Lower leg skin (tissue), 4 donors: Measurements from ENCODE around the gene ABCD1. TPM values are rescaled to one million over a fixed set of nuclear protein-coding genes. Genes with fewer than 3 reads are reported as not detected.
A peak's percentile ranks its signal among the peaks of the same experiment; 100 is the strongest.

Experiments used
- DNase-seq, 2 donors: peaks; one replicate each; pipeline ENCODE4 v3.0.0-alpha.2; 2019; ENCODE audit warnings: low spot score in 2 of 2
- H3K4me3 ChIP-seq: fragments of 200-600 bp; sonication (generic); 2 replicates; pipeline ENCODE4 v1.5.1; 2017; ENCODE audit warnings: mild to moderate bottlenecking, low read depth; ENCODE audit not compliant: poor library complexity, severe bottlenecking
- CTCF ChIP-seq, 3 donors: fragments of 450-650 bp; IDR thresholded peaks; one replicate each; pipeline ENCODE4 v1.5.1; 2016; ENCODE audit warnings: antibody characterized with exemption in 3 of 3, mild to moderate bottlenecking in 3 of 3, moderate library complexity in 2 of 3
- POLR2A ChIP-seq, 2 donors: fragments of 450-650 bp; IDR thresholded peaks; one replicate each; pipeline ENCODE4 v1.6.1; 2016 to 2017; ENCODE audit warnings: antibody characterized with exemption in 2 of 2, mild to moderate bottlenecking in 1 of 2, moderate library complexity in 1 of 2
- WGBS, 2 donors: methylation state at CpG; one replicate each; pipeline ENCODE4 v1.1.5; 2018; 5-methylcytosine and 5-hydroxymethylcytosine counted together
- intact Hi-C: fragments of 100-400 bp; cut with DNase I; formaldehyde crosslinking; loops from one replicate; pipeline ENCODE4 v1.15.0; 2023; ENCODE audit warnings: low total_unique reads
- total RNA-seq, 4 donors: library from RNA; depleted of rRNA; stranded (reverse); fragments of >200 nt; gene quantifications; one replicate each; pipeline ENCODE4 v1.1.0, GENCODE V29; 2016

ABCD1 gene
- total RNA-seq, 4 donors from 2014 or later, result 5.0 to 9.3 (median 7.4) TPM

GRCh38 chrX:153786669-153787068 is 62.0 kb downstream of the ABCD1 start:
- WGBS, 2 donors, result 76 to 85% methylated on average over 10 to 15 of the region's 15 CpGs
- intact Hi-C loops, result no loop called here
- no peak overlapping the region for H3K4me3 ChIP-seq
- no peak for TF ChIP-seq POLR2A (IDR thresholded peaks at IDR 0.05)
- TF ChIP-seq CTCF (IDR thresholded peaks at IDR 0.05), result no peak
- no peak for DNase-seq

- DNase-seq, result no peak
- WGBS, 2 donors, result 88 to 97% methylated on average over 8 to 12 of the region's 12 CpGs
- TF ChIP-seq CTCF (IDR thresholded peaks at IDR 0.05) (no peak), POLR2A (IDR thresholded peaks at IDR 0.05) (no peak)
- H3K4me3 ChIP-seq, result no peak overlapping the region
- intact Hi-C loops, result no loop called here
Observed at GRCh38 chrX:153789654-153790053, 65.0 kb downstream of the ABCD1 start.

- WGBS, 2 donors, result 48 to 68% methylated on average over 10 to 17 of the region's 17 CpGs
- intact Hi-C loops, result no loop called here
- no peak for TF ChIP-seq CTCF (IDR thresholded peaks at IDR 0.05)
- no peak for TF ChIP-seq POLR2A (IDR thresholded peaks at IDR 0.05)
- no peak for DNase-seq
- H3K4me3 ChIP-seq, result no peak overlapping the region
Observed at GRCh38 chrX:153791104-153791852, 66.6 kb downstream of the ABCD1 start.

- TF ChIP-seq POLR2A (IDR thresholded peaks at IDR 0.05), result no peak
- TF ChIP-seq CTCF (IDR thresholded peaks at IDR 0.05), result no peak
- 80 to 93% methylated on average over 3 to 6 of the region's 6 CpGs for WGBS, 2 donors
- H3K4me3 ChIP-seq, result no peak overlapping the region
- no peak for DNase-seq
- intact Hi-C loops, result no loop called here
Observed at GRCh38 chrX:153792368-153792767, 67.7 kb downstream of the ABCD1 start.

GRCh38 chrX:153793291-153793690 is 68.6 kb downstream of the ABCD1 start:
- intact Hi-C loops, result no loop called here
- no peak for DNase-seq
- 8 to 44% methylated on average over 6 to 7 of the region's 7 CpGs for WGBS, 2 donors
- H3K4me3 ChIP-seq, result peak overlapping the region; percentile 37
- TF ChIP-seq POLR2A (IDR thresholded peaks at IDR 0.05) (no peak), CTCF (IDR thresholded peaks at IDR 0.05) (no peak)

Other genes with a start within 250 kb of the ABCD1 start
- 10 to 100 TPM; 18.1 to 34.2 (median 22.8) TPM for gene BGN, start 229.9 kb upstream of the ABCD1 start, total RNA-seq
- under 1 TPM in 1 of 4 donors, not detected in 3; 0.07 TPM for gene ATP2B3, start 207.2 kb upstream of the ABCD1 start, total RNA-seq
- 10 to 100 TPM; 20.7 to 35.7 (median 28.5) TPM for gene CCNQ, start 125.7 kb upstream of the ABCD1 start, total RNA-seq
- gene DUSP9, start 77.7 kb upstream of the ABCD1 start, total RNA-seq, result under 1 TPM in 2 of 4 donors, not detected in 2; 0.13 to 0.20 TPM
- 1 to 10 TPM in 3 of 4 donors, under 1 TPM in 1; 0.76 to 6.7 (median 2.1) TPM for gene PNCK, start 51.0 kb upstream of the ABCD1 start, total RNA-seq
- 10 to 100 TPM; 26.5 to 43.5 (median 34.5) TPM for gene SLC6A8, start 36.9 kb upstream of the ABCD1 start, total RNA-seq
- 100 to 1,000 TPM; 139 to 210 (median 169) TPM for gene BCAP31, start 469 bp upstream of the ABCD1 start, total RNA-seq
- 10 to 100 TPM; 10.9 to 21.9 (median 12.3) TPM for gene PLXNB3, start 39.4 kb downstream of the ABCD1 start, total RNA-seq
- gene SRPK3, start 56.2 kb downstream of the ABCD1 start, total RNA-seq, result under 1 TPM in 3 of 4 donors, not detected in 1; 0.30 to 0.79 (median 0.36) TPM
- gene IDH3G, start 69.5 kb downstream of the ABCD1 start, total RNA-seq, result 10 to 100 TPM; 66.2 to 94.8 (median 76.1) TPM
- 100 to 1,000 TPM in 3 of 4 donors, 10 to 100 TPM in 1; 90.2 to 169 (median 156) TPM for gene SSR4, start 69.8 kb downstream of the ABCD1 start, total RNA-seq
- 1 to 10 TPM; 2.2 to 6.4 (median 4.6) TPM for gene PDZD4, start 105.7 kb downstream of the ABCD1 start, total RNA-seq
- 10 to 100 TPM in 2 of 4 donors, 1 to 10 TPM in 2; 3.0 to 12.9 (median 8.4) TPM for gene L1CAM, start 161.3 kb downstream of the ABCD1 start, total RNA-seq
- gene AVPR2, start 179.8 kb downstream of the ABCD1 start, total RNA-seq, result 1 to 10 TPM in 2 of 4 donors, under 1 TPM in 2; 0.53 to 2.6 (median 0.98) TPM
- 10 to 100 TPM in 2 of 4 donors, 1 to 10 TPM in 2; 2.7 to 14.8 (median 10.5) TPM for gene ARHGAP4, start 201.4 kb downstream of the ABCD1 start, total RNA-seq
- gene NAA10, start 210.2 kb downstream of the ABCD1 start, total RNA-seq, result 10 to 100 TPM; 32.6 to 70.9 (median 51.1) TPM
- gene RENBP, start 219.8 kb downstream of the ABCD1 start, total RNA-seq, result 10 to 100 TPM in 1 of 4 donors, 1 to 10 TPM in 2, under 1 TPM in 1; 0.76 to 11.8 (median 4.2) TPM
- gene HCFC1, start 247.0 kb downstream of the ABCD1 start, total RNA-seq, result 10 to 100 TPM; 32.6 to 51.6 (median 40.9) TPM
- 10 to 100 TPM; 10.1 to 21.6 (median 14.4) TPM for gene TMEM187, start 247.9 kb downstream of the ABCD1 start, total RNA-seq